GM12878 (cell line): ENCODE results near the gene AP2S1.

Experiments
- CBX5 ChIP-seq: sonication (generic); IDR thresholded peaks from 2 replicates; pipeline ENCODE4 v1.6.1; 2016; ENCODE audit warnings: low read depth, moderate library complexity, mild to moderate bottlenecking, inconsistent platforms
- CTCF ChIP-seq, 3 experiments: IDR thresholded peaks in 2 of 3; conservative IDR thresholded peaks in 1 of 3; 2 replicates each; pipeline ENCODE4 v1.5.1; 2011; ENCODE audit warnings: low read depth in 3 of 3, low read length in 3 of 3, mild to moderate bottlenecking in 3 of 3, control low read depth in 2 of 3, moderate library complexity in 2 of 3, inconsistent platforms in 1 of 3, mixed read lengths in 1 of 3; ENCODE audit not compliant: control insufficient read depth in 2 of 3, insufficient read depth in 1 of 3; ENCODE audit errors: extremely low read depth in 1 of 3
- KDM1A ChIP-seq: fragments of 200-600 bp; sonication (generic); IDR thresholded peaks from 2 replicates; pipeline ENCODE4 v1.6.1; 2016; ENCODE audit warnings: borderline replicate concordance
- POLR2A ChIP-seq: IDR thresholded peaks from 2 replicates; pipeline ENCODE4 v1.6.1; 2011; ENCODE audit warnings: low read depth, mild to moderate bottlenecking, low read length
- SPI1 ChIP-seq: IDR thresholded peaks from 2 replicates; pipeline ENCODE4 v1.6.1; 2011; ENCODE audit warnings: low read depth, mild to moderate bottlenecking, low read length, moderate library complexity, borderline replicate concordance; ENCODE audit not compliant: insufficient read depth
- ZNF384 ChIP-seq: IDR thresholded peaks from 2 replicates; pipeline ENCODE4 v1.6.1; 2012; ENCODE audit warnings: low read depth, mild to moderate bottlenecking, low read length, improper control_type of control experiment, borderline replicate concordance

- TF ChIP-seq CTCF (IDR thresholded peaks at IDR 0.05 in 2 of 3, conservative IDR thresholded peaks at IDR 0.05 in 1 of 3; ENCODE audit: control insufficient read depth in 2 of 3, extremely low read depth in 1 of 3, insufficient read depth in 1 of 3, low read depth in 3 of 3, low read length in 3 of 3) = no peak
- no peak for TF ChIP-seq CBX5
- TF ChIP-seq POLR2A = no peak
- TF ChIP-seq SPI1 = peak; percentile 40; the same call in 1 of the 2 replicates
- TF ChIP-seq KDM1A = no peak
- TF ChIP-seq ZNF384 = no peak
Measured at GRCh38 chr19:46849610-46850009, 1.0 kb downstream of the AP2S1 start.
